GM18519 (cell line): Measurements from ENCODE around the gene TGFBRAP1.

ENCODE experiments used
- ATAC-seq: cut with Tn5 transposase; IDR thresholded peaks from one replicate; pipeline ENCODE4 v1.9.1; 2021; ENCODE audit warnings: mild to moderate bottlenecking, moderate library complexity; ENCODE audit not compliant: unreplicated experiment, low FRiP score

TGFBRAP1 gene

DNA sequence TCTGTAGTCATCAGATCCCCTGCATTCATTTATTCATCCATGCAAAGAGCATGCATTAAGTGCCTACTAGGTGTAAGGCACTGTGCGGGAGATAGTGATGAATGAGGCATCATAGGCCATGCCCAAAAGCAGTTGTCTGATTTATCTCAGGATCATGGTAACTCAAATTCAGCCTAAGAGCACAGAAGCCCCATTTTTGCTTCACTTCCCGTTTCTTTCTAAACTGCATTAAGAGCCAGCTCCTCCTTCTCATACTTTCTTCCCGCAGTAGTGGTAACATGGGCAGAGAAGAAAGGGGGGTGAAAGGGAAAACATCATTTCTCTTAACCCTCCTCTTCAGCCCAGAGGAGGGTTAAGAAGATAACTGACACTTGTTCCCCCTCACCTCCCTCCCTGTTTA is 85.1 kb downstream of the TGFBRAP1 start:
- no peak for ATAC-seq

- no peak for ATAC-seq
Measured at GRCh38 chr2:105243961-105244360, 85.6 kb downstream of the TGFBRAP1 start.

DNA sequence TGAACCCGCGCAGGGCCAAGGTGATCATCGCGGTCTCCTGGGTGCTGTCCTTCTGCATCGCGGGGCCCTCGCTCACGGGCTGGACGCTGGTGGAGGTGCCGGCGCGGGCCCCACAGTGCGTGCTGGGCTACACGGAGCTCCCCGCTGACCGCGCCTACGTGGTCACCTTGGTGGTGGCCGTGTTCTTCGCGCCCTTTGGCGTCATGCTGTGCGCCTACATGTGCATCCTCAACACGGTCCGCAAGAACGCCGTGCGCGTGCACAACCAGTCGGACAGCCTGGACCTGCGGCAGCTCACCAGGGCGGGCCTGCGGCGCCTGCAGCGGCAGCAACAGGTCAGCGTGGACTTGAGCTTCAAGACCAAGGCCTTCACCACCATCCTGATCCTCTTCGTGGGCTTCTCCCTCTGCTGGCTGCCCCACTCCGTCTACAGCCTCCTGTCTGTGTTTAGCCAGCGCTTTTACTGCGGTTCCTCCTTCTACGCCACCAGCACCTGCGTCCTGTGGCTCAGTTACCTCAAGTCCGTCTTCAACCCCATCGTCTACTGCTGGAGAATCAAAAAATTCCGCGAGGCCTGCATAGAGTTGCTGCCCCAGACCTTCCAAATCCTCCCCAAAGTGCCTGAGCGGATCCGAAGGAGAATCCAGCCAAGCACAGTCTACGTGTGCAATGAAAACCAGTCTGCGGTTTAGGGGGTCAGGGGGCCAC is 87.1 kb downstream of the TGFBRAP1 start:
- no peak for ATAC-seq

DNA sequence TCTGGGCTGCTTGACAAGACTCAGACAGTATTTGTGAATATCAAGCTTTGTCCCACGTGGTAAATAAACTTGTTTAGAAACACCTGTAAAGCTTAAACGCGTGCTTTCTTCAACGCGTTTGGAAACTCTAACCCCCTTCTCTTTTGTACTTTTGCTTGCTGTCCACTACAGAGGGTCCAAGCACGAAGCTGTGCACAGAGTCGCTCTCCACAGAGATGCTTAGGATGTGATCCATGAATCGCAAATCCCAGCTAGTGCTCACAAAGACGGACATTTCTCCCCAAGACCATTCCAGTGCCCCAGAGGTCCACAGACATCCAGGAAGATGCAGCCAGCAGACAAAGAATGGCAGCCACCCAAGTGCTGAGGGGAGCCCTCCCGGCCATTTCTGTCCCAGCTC is 88.1 kb downstream of the TGFBRAP1 start, which contains the start of gene GPR45:
TSS of gene GPR45 (plus strand) at position 301 of the 400 bp plus-strand sequence. CDS start 116 bp downstream, outside the sequence.
- ATAC-seq = no peak

DNA sequence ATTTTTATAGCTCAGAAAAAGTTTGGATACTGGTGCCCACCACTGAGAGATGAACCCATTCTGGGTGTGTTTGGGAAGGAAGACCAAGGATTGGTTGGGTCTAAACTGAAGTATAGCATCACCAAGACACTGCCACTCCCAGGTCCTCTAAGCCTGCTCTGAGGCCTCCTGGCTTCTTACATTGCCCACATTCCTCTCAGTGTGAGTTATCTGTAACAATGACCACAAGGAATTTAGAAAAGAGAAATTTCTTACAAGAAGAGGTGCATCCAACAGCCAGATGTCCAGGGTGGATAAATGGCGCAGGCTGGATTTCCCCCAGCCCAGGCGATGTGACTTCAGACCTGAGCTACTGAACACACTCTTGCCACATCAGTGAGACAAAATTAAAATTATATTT is 89.6 kb downstream of the TGFBRAP1 start:
- ATAC-seq = no peak

GRCh38 chr2:105238664-105239240 is 90.8 kb downstream of the TGFBRAP1 start:
- no peak for ATAC-seq

- ATAC-seq = no peak
Measured at GRCh38 chr2:105237045-105237765, 92.3 kb downstream of the TGFBRAP1 start.

- ATAC-seq = no peak
Measured at GRCh38 chr2:105236060-105236424, 93.5 kb downstream of the TGFBRAP1 start.

- peak; percentile 72 for ATAC-seq
Measured at GRCh38 chr2:105235388-105236059, 94.0 kb downstream of the TGFBRAP1 start.

GRCh38 chr2:105231232-105231619 is 98.3 kb downstream of the TGFBRAP1 start:
- ATAC-seq = no peak

- ATAC-seq = no peak
Measured at GRCh38 chr2:105224444-105224843, 105.1 kb downstream of the TGFBRAP1 start.

DNA sequence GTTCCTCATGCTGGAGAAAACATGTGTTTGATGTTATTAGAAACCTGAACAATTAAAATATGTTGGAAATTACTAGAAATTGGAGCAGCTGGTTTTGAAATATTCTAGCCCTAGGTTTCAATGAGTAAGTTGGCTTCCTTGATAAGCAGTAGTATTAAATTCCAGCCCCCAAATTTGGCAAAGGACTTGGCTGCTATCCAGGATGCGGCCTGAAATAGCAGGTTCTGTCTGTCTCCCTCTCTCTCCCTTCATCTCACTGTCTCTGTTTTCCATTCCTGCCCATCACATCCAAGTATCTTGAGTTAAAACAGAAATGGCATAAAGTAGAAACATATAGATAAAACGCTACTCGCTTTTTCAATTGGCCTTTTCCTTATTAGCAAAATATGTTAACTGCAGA is 108.9 kb downstream of the TGFBRAP1 start:
- no peak for ATAC-seq

DNA sequence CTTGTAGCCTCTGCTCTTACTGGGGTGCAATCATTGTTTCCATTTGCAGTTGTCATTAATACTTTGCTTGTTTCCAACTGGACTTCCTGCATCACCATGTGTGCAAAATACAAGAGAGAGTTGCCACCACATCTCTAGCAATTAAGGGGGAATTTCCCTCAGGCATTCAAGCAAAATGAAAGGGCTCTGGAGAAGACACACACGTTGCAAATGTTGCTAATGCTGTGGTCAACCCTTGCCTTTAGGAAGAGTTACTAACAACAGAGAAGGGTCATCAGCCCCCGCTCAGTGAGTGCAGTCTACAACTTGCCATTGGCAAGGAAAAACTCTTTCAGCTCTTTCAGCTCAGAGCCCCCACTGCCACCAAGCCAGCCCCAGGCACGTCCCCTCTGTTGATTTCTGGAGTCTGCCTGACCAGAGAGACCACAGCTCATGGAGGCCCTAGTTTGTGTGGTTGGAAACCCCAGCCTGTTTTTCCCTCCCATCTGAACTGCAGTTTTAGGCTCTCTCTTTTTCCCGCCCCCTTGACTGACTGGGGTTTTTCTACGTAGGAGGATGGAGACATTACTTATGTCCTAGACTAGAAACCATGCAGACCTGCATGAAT is 113.8 kb downstream of the TGFBRAP1 start:
- no peak for ATAC-seq
